Measurements from ENCODE around the gene ZP2.

ZP2 gene

DNA sequence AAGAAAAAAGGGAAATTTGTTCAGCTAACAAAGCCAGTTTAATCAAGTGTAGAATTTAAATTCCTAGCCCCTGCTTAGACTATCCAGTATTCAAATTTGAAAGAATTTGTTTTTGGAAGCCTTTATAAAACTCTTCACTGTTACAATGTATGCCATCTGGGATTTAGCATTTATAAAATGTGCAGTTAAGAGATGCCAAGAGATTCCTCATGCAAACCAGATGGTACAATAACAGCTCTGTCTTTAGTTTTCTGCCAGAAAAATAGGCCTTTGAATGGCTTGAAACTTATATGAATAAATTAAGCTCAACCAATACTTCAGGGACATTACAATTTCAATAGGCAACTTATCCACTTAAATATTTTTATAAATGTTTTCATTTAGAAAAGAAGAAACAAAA is 15.4 kb upstream of the ZP2 start:
- no peaks in the 10 kb centered on the region for H3K9me3 Mint-ChIP-seq
- H3K36me3 Mint-ChIP-seq (ENCODE audit: low read depth): no peaks in the 10 kb centered on the region
- no peak overlapping the region for H3K4me3 Mint-ChIP-seq
- H3K27me3 Mint-ChIP-seq: peaks cover 52% of the 10 kb centered on the region
- H3K4me1 Mint-ChIP-seq (ENCODE audit: low read depth): peaks cover 7% of the 10 kb centered on the region
- no peak overlapping the region for H3K27ac Mint-ChIP-seq

DNA sequence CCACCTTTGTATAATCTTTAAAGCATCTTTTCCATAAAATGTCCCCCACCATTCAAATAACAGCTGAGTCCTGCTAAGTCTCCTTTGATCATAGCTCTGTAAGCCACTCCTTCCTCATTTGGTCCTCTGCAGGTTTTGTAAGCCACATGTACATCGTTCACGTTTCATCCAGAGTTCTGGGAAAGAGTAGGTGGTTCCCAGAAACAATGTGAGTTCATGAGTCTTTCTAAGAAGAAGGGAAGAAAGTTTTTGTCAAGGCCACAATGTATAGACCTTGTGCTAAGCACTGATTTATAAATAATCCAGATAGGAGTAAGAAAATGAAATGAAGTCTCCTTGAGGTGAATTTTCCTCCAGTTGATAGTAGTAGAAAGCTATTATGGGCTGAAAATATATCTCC is 13.4 kb upstream of the ZP2 start:
- no peak overlapping the region for H3K4me3 Mint-ChIP-seq
- no peaks in the 10 kb centered on the region for H3K9me3 Mint-ChIP-seq
- H3K27me3 Mint-ChIP-seq: peaks cover 53% of the 10 kb centered on the region
- peaks cover 7% of the 10 kb centered on the region for H3K4me1 Mint-ChIP-seq (ENCODE audit: low read depth)
- H3K36me3 Mint-ChIP-seq (ENCODE audit: low read depth): no peaks in the 10 kb centered on the region
- no peak overlapping the region for H3K27ac Mint-ChIP-seq

DNA sequence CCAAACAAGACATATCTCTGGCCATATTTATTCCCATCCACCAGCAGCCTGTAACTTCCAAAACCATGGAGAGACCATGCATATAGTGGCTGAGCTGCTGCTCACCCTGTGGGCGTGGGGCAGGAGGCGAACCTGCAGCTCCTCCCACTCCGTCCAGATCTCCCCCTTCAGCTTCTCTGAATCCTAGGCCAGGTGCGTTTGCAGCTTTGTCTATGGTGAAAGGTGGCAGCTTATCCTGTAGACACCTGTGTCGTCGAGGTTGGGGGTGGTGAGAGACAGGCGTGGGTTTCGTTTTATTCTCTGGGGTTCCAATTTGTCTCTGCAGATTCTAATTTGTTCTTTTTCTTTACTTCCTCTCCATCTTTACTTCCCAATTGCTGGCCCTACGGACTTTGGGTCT is 12.4 kb upstream of the ZP2 start:
- no peaks in the 10 kb centered on the region for H3K36me3 Mint-ChIP-seq (ENCODE audit: low read depth)

DNA sequence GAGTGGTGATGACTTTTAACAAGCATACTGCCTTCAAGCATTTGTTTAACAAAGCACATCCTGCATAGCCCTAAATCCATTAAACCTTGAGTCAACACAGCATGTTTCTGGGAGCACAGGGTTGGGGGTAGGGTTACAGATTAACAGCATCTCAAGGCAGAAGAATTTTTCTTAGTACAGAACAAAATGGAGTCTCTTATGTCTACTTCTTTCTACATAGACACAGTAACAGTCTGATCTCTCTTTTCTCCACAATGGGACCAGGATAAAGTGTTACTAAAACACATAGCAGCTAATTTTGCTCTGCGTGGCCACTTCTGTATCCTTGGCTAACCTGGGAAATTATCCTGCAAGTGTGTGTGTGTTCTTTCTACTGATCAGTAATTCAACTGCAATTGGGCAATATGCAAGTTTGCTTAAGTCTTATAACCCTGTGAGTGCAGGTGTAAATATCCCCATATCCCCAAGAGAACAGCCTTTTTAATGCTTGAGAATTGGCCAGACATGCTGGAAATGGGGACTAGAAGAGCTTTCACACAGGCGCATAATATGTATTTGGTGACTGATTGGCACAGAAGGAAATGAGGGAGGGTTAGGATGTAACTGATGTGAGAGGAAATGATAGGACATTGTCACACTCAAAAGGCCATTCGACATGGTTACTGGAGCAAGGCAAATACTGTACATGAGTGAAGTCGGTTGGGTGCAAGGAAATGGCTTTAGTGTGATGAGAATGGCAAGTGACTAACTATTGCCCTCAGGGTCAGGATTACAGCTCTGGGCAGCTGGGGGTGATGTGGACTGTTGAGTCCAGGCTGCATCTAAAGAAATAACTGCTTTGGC is 11.3 kb upstream of the ZP2 start:
- H3K4me1 Mint-ChIP-seq (ENCODE audit: low read depth): peaks cover 7% of the 10 kb centered on the region
- H3K4me3 Mint-ChIP-seq: no peak overlapping the region
- H3K27ac Mint-ChIP-seq: no peak overlapping the region
- peaks cover 48% of the 10 kb centered on the region for H3K27me3 Mint-ChIP-seq
- no peaks in the 10 kb centered on the region for H3K9me3 Mint-ChIP-seq
- no peaks in the 10 kb centered on the region for H3K36me3 Mint-ChIP-seq (ENCODE audit: low read depth)

More for the DNA sequence above, 12.4 kb upstream of the ZP2 start:
- H3K27ac Mint-ChIP-seq: no peak overlapping the region
- H3K9me3 Mint-ChIP-seq: no peaks in the 10 kb centered on the region
- no peak overlapping the region for H3K4me3 Mint-ChIP-seq
- H3K4me1 Mint-ChIP-seq (ENCODE audit: low read depth): peaks cover 7% of the 10 kb centered on the region
- peaks cover 50% of the 10 kb centered on the region for H3K27me3 Mint-ChIP-seq

DNA sequence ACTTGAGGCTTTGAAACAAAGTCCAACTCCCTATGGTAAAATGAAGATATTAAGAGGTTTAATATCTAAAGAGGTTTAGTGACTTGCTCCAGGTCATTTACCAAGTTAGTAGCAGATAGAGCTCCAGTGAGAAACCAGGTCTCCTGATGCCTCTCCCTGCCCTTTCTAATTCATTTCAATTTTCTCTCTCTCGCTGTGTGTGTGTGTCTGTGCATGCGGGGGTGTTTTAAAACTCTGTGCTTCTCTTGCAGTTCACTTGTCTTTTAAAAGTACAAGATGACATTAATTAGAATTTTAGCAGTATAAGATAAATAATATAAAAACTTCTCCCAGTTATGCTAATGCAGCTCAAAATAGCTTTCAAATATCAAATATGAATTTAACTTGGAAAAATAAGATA is 8.2 kb upstream of the ZP2 start:
- Mint-ChIP-seq H3K4me1 (ENCODE audit: low read depth) (peaks cover under 1% of the 10 kb centered on the region), H3K27ac (no peak overlapping the region), H3K36me3 (ENCODE audit: low read depth) (no peaks in the 10 kb centered on the region), H3K9me3 (no peaks in the 10 kb centered on the region), H3K4me3 (no peak overlapping the region), H3K27me3 (peaks cover 40% of the 10 kb centered on the region)

DNA sequence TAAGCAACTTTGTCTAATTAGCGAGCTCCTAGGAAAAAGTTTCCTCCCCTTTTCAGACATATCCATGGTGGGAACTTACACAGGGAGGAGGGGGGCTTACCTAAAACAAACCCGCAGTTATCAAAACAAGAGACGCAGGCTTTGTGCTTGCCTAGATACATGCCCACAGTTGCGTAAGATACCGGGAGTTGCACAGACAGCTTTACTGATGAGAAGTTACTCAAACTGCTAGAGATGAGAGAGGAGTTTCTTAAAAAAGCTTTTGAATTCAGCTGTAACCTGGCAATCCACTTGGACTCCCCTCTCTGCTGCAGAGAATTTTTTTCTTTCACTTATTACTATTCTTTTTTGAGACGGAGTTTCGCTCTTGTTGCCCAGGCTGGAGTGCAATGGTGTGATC is 6.8 kb upstream of the ZP2 start:
- H3K27ac Mint-ChIP-seq: no peak overlapping the region
- H3K27me3 Mint-ChIP-seq: peaks cover 33% of the 10 kb centered on the region
- H3K4me3 Mint-ChIP-seq: no peak overlapping the region
- H3K4me1 Mint-ChIP-seq (ENCODE audit: low read depth): no peaks in the 10 kb centered on the region
- no peaks in the 10 kb centered on the region for H3K36me3 Mint-ChIP-seq (ENCODE audit: low read depth)
- no peaks in the 10 kb centered on the region for H3K9me3 Mint-ChIP-seq

DNA sequence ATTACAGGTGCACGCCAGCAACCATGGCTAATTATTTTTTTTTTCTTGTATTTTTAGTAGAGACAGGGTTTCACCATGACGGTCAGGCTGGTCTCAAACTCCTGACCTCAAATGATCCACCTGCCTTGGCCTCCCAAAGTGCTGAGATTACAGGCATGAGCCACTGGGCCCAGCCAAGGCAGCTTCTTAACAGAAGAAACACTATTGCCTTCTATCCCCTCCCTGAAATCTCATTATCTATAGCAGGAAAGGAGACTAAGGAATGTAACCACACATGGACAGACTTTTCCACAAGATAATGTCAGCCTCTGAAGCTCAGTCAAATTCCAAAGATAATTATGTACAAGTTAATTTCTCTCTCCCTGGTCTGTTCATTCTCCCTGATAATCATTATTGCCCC is 5.7 kb upstream of the ZP2 start:
- Mint-ChIP-seq H3K27ac (no peak overlapping the region), H3K4me1 (ENCODE audit: low read depth) (no peaks in the 10 kb centered on the region), H3K27me3 (peaks cover 31% of the 10 kb centered on the region), H3K36me3 (ENCODE audit: low read depth) (no peaks in the 10 kb centered on the region), H3K4me3 (no peak overlapping the region), H3K9me3 (no peaks in the 10 kb centered on the region)

DNA sequence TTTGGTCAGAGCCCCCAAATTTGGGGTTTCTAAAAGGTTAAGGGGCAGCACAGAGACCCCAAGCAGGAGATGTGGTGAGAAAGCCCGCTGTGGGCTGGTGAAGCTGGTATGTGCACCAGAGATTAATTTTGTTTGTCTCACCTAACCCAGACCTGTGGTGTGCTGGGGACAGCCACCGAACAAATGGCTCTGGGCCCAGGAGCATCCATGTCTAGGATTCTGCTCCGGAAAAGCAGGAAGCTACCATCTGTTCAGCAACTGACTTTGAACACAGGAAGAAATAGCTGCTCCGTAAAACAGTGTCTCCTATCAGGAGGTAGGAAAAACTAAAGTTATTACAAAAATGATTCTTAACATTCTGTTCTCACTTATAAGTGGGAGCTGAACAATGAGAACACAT is 2.7 kb upstream of the ZP2 start:
- H3K27ac Mint-ChIP-seq: no peak overlapping the region
- H3K4me1 Mint-ChIP-seq (ENCODE audit: low read depth): no peaks in the 10 kb centered on the region
- H3K27me3 Mint-ChIP-seq: peaks cover 27% of the 10 kb centered on the region
- H3K36me3 Mint-ChIP-seq (ENCODE audit: low read depth): no peaks in the 10 kb centered on the region
- no peaks in the 10 kb centered on the region for H3K9me3 Mint-ChIP-seq
- no peak overlapping the region for H3K4me3 Mint-ChIP-seq

DNA sequence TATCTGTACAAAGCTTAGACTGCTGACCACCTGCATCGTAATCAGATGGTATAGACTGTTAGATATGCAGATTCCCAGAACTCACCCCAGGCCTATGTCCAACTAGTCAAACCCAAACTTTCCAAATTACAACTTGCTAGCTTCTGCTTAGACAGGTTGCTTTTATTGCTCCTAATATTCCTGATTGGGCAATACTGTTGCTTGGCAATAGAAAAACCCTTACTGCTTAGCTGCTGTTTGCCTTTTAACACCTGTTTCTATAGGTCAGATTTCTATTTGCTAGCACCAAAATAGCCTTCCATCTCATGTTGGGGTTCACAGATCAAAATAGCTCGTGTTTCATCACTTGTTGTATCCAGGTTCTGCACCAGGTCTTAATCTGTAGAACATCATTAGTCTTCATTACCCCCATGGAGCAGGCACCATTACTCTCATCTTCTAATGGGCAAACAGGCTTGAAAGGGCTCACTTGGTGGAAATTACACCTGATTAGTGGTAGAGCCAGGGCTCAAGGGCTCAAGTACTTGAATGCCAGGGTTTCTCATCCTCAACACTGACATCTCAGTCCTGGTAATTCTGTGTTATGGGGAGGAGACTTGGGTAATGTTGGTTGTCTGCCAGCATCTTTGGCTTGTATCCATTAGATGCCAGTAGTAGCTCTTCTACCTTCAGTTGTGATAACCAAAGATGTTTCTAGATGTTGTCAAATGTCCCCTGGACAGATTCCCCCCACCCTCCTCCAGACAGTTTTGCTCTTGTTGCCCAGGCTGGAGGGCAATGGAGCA is 2.7 kb downstream of the ZP2 start:
- peaks cover 26% of the 10 kb centered on the region for H3K27me3 Mint-ChIP-seq
- H3K27ac Mint-ChIP-seq: no peak overlapping the region
- no peak overlapping the region for H3K4me3 Mint-ChIP-seq
- H3K4me1 Mint-ChIP-seq (ENCODE audit: low read depth): no peaks in the 10 kb centered on the region
- H3K36me3 Mint-ChIP-seq (ENCODE audit: low read depth): no peaks in the 10 kb centered on the region
- H3K9me3 Mint-ChIP-seq: no peaks in the 10 kb centered on the region

DNA sequence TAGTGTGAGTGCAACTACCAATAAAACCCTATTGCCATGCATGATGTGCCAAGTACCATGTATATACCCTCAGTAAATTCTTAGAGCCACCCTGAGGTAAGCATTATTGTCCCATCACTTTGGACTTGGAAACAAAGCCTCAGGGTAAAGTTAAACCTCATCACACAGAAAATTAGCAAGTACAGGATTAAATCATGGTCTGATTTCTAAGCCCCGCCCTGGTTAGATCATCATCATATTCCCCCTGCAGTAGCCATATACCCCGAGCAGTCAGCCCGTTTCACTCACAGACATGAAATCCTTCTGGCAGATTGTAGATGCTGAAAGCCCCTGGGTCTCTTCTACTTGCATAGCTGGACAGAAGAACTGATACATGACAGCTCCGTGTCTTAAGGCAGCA is 4.8 kb downstream of the ZP2 start:
- Mint-ChIP-seq H3K4me3 (no peak overlapping the region), H3K36me3 (ENCODE audit: low read depth) (no peaks in the 10 kb centered on the region), H3K9me3 (no peaks in the 10 kb centered on the region), H3K27me3 (peaks cover 25% of the 10 kb centered on the region), H3K27ac (no peak overlapping the region), H3K4me1 (ENCODE audit: low read depth) (no peaks in the 10 kb centered on the region)

DNA sequence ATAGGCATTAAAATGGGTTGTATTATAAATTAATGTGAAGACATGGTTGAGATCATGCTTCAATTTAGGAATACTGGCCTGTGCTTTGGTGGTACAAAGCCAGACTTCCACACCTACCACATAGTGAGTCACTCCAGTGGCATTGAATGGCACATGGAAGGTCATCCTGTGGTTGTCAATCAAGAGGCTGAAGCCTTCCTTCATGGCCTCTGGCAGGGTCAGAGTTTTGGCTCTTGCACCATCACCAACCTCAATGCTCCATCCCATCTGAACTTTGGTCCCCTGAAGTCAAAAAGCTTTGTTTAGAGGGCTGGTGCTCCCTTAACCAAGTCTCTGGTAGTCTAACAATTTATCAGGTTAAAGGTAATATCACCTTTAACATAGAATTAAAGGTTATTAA is 6.1 kb downstream of the ZP2 start:
- H3K27me3 Mint-ChIP-seq: peaks cover 29% of the 10 kb centered on the region
- H3K27ac Mint-ChIP-seq: no peak overlapping the region
- H3K4me3 Mint-ChIP-seq: no peak overlapping the region
- H3K4me1 Mint-ChIP-seq (ENCODE audit: low read depth): no peaks in the 10 kb centered on the region
- no peaks in the 10 kb centered on the region for H3K9me3 Mint-ChIP-seq
- H3K36me3 Mint-ChIP-seq (ENCODE audit: low read depth): no peaks in the 10 kb centered on the region

DNA sequence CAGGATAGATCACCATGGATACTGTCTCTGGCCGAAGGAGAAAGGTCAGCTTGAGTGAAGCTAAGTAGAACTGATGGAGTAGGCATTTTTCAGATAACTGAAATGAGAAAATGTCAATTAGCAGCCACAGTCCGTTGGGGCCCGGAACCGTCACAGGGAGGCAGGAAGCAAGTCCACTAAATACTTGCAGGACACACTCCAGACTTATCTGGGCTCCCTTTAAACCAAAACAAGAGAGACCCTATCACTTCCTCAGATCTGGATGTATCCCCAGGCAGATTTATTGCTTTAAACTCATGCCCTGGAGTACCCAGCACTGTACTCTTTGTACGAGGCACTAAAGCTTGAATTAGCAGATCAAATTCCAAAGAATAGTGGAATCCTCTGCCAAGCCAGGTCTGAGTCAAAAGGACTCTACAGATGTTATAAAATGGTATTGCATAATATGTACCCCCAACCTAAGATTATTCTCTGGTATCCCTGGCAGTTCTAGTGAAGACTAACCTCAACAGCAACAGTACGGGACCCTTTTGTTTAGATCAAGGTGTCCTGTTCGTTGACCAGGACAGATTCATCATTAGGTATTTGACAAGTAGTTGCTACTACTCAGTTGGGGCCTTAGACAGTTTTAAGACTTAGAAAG is 8.1 kb downstream of the ZP2 start:
- Mint-ChIP-seq H3K27me3 (peaks cover 33% of the 10 kb centered on the region), H3K4me3 (no peak overlapping the region), H3K4me1 (ENCODE audit: low read depth) (no peaks in the 10 kb centered on the region), H3K27ac (no peak overlapping the region), H3K9me3 (no peaks in the 10 kb centered on the region), H3K36me3 (ENCODE audit: low read depth) (no peaks in the 10 kb centered on the region)

DNA sequence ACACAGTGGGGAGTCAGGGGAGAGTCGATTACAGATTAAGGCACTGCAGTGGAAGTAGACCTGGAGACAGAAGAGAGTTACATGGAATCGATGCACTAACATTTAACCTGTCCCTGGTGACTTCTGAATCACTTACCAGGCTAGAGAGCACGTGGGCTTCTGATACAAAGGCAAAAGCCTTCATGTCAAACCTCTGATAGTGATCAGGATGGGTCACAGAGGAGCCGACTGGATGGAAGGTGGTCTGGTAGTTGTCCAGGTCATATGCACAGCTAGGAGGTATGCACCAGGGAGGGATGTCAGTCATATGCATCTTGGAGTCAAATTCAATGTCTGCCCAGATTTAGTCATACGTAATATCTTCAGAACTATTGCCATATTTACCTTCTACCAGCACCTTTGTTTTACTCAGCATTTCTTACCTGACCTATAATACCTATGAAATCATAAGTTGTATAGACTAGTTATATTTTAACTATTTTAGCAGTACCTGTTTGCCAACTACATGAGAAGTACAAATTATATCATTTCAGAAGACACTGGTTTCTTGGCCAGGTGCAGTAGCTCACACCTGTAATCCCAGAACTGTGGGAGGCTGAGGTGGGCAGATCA is 11.7 kb downstream of the ZP2 start:
- Mint-ChIP-seq H3K4me1 (ENCODE audit: low read depth) (peaks cover 2% of the 10 kb centered on the region), H3K27me3 (peaks cover 37% of the 10 kb centered on the region), H3K36me3 (ENCODE audit: low read depth) (no peaks in the 10 kb centered on the region), H3K4me3 (no peak overlapping the region), H3K27ac (no peak overlapping the region), H3K9me3 (no peaks in the 10 kb centered on the region)

DNA sequence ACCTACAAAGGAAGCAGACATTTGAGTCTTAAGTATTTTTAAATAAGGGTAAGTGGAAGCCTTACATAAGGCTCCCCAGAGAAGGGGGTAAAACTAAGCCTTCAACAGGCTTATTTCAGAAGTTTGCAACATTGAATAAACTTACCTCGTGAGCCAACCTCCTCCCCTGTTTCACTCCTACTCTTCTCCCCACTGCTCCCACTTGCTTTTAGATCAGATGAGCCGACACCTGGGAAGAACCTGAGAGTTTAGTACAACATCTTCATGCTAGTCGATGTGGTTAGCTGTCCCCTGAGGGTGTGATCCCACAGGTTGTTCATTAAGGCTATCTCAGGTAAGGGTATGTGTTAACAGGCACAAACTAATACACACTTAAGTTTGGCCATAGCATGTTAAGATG is 13.8 kb downstream of the ZP2 start:
- peaks cover 43% of the 10 kb centered on the region for H3K27me3 Mint-ChIP-seq

DNA sequence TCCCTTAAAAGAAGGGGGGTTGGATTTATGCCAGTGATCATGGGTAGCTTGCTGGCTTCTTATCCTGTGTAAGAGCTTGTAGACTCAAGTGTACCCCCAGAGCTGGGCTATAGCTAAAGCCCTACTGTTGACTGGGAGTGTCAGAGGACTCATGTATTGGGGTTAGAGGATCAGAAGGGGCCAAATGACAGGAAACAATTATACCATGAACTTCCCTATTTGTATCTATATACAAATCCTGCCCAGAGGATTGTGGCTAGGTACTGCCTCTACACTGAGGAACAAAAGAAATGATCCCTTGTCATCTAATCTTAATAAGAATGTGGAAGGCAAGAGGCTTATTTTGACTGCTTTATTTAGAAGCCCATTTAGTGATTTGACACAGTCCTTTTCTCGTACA is 14.3 kb downstream of the ZP2 start:
- peaks cover 39% of the 10 kb centered on the region for H3K27me3 Mint-ChIP-seq

More for the DNA sequence above, 13.8 kb downstream of the ZP2 start:
- Mint-ChIP-seq H3K4me3 (no peak overlapping the region), H3K4me1 (ENCODE audit: low read depth) (peaks cover 4% of the 10 kb centered on the region), H3K36me3 (ENCODE audit: low read depth) (no peaks in the 10 kb centered on the region), H3K27ac (no peak overlapping the region), H3K9me3 (no peaks in the 10 kb centered on the region)

More for the DNA sequence above, 14.3 kb downstream of the ZP2 start:
- peaks cover 4% of the 10 kb centered on the region for H3K4me1 Mint-ChIP-seq (ENCODE audit: low read depth)
- H3K27ac Mint-ChIP-seq: no peak overlapping the region
- H3K9me3 Mint-ChIP-seq: no peaks in the 10 kb centered on the region
- H3K4me3 Mint-ChIP-seq: no peak overlapping the region
- H3K36me3 Mint-ChIP-seq (ENCODE audit: low read depth): no peaks in the 10 kb centered on the region

Data from stimulated activated naive CD8-positive, alpha-beta T cell treated with anti-CD3 and anti-CD28 coated beads, Interleukin-15, Interleukin-2, amounts not matched to agents 100 ng/mL and 50 ng/mL, for 24 hours (primary cell).